GM23338 (cell line): ENCODE measurements around the gene SYNDIG1.

Experiments used
- CTCF ChIP-seq, 2 experiments: fragments of 200-600 bp in 1 of 2; sonication (generic) in 1 of 2; conservative IDR thresholded peaks; 2 replicates each; pipeline versions ENCODE4 v1.5.1 to v1.6.1; 2016 to 2017; ENCODE audit warnings: antibody characterized with exemption in 2 of 2, low read depth in 2 of 2, mild to moderate bottlenecking in 2 of 2, moderate library complexity in 1 of 2
- EZH2 ChIP-seq: fragments of 200-600 bp; sonication (generic); IDR thresholded peaks from one replicate; pipeline ENCODE4 v1.8.0; 2017; ENCODE audit warnings: antibody characterized with exemption, mild to moderate bottlenecking, low read depth; ENCODE audit not compliant: unreplicated experiment
- EZH2phosphoT487 ChIP-seq: fragments of 200-600 bp; sonication (generic); IDR thresholded peaks from one replicate; pipeline ENCODE4 v1.8.1; 2018; ENCODE audit warnings: antibody characterized with exemption; ENCODE audit not compliant: unreplicated experiment
- JUNB ChIP-seq: IDR thresholded peaks from one replicate; pipeline ENCODE4 v1.6.1; 2016; ENCODE audit warnings: antibody characterized with exemption; ENCODE audit not compliant: unreplicated experiment
- POLR2AphosphoS5 ChIP-seq: IDR thresholded peaks from 2 replicates; pipeline ENCODE4 v1.6.1; 2016; ENCODE audit warnings: antibody characterized with exemption, low read depth
- REST ChIP-seq: IDR thresholded peaks from one replicate; pipeline ENCODE4 v1.6.1; 2018; ENCODE audit warnings: antibody characterized with exemption; ENCODE audit not compliant: unreplicated experiment

- TF ChIP-seq CTCF (conservative IDR thresholded peaks at IDR 0.05; ENCODE audit: low read depth in 2 of 2) (no peak), EZH2 (no peak), EZH2phosphoT487 (no peak), POLR2AphosphoS5 (no peak), JUNB (no peak), REST (no peak)
These were observed 3.7 kb upstream of the SYNDIG1 start for GRCh38 chr20:24465730-24466129.
